ENCODE measurements around the gene U2AF2. TPM values are rescaled to one million over a fixed set of nuclear protein-coding genes. Genes with fewer than 3 reads are reported as not detected.

Gene U2AF2
- polyA plus RNA-seq, 2 of the 4 experiments (the other 2 are of a cell fraction), result 157 to 302 TPM

DNA sequence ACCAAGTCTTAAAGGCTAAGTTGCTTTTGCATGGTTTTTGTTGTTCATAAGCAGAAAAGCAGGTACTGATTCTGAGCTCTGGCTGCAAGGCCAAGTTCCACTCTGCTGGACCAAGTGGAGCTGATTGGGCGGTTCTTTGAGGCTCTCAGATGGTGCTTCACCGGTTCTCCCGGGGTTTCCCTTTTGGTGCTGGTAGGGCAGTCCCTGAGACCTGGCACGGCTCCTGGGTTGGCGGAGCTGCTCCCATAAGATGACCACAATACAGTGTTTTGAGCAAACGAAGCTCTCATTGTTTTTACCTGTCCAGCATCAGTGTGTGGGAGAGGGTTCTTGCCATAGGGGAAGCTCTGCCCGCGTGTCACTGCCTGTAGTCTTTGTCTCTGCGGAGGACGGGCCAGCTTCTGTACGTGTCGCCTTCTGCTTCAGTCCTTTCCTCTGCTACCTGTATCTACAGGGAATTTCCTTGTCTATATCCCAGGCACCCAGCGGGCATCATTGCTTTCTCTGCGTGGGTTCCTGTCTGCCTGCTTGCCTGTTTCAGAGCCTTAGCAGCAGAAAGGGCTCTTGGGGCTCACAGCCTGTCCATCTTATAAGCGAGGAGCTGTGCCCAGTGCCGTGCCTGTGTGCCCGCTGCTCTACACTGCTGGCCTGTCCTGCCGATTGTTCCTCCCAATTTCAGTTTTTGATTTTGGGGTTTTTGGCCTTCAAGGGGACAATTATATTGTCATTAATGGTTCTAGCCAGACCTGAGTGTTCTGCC lies 2.3 kb downstream of the U2AF2 start:
- ChIA-PET POLR2A (no interaction called here), CTCF (interaction anchor here (0.6 to 2.3 kb wide), 5 partner anchors 10 to 282 kb away, joined by 3 to 30 read pairs (median 4); no protein-coding TSS in a partner anchor)
- DNase-seq (ENCODE audit: low read depth in 1 of 2, low spot score in 1 of 2) (no peak), FAIRE-seq (no peak), ATAC-seq (no peak)
- peaks cover 44% of the 10 kb centered on the region for H3K4me1 ChIP-seq
- H3K27ac ChIP-seq, result peak overlapping the region; percentile 6 to 96; a peak in 3 of 6 replicates
- H3K4me3 ChIP-seq, result peak overlapping the region; percentile 68; the same call in 2 of the 3 replicates
- peak overlapping the region; percentile 91 for H3K4me2 ChIP-seq
- WGBS (ENCODE audit: missing lambda C conversion rate), result 69% methylated on average over 18 of the region's 18 CpGs
- TF ChIP-seq HOXB13 (CRISPR knock-in tag; IDR thresholded peaks at IDR 0.05; ENCODE audit: low read depth), result no peak
- TF ChIP-seq RCOR1 (IDR thresholded peaks at IDR 0.05; ENCODE audit: low read depth, low read length), result no peak
- TF ChIP-seq, protein P1, sequence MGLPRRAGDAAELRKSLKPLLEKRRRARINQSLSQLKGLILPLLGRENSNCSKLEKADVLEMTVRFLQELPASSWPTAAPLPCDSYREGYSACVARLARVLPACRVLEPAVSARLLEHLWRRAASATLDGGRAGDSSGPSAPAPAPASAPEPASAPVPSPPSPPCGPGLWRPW (IDR thresholded peaks at IDR 0.05), result no peak
- TF ChIP-seq CBX2 (IDR thresholded peaks at IDR 0.05; ENCODE audit: borderline replicate concordance, low read depth), result no peak
- TF ChIP-seq ZSCAN20 (CRISPR knock-in tag; IDR thresholded peaks at IDR 0.05), result no peak
- no peak for TF ChIP-seq KDM1A (IDR thresholded peaks at IDR 0.05; ENCODE audit: low read depth)
- no peak for TF ChIP-seq GATA3 (IDR thresholded peaks at IDR 0.05; ENCODE audit: borderline replicate concordance)
- TF ChIP-seq RNF2 (IDR thresholded peaks at IDR 0.05; ENCODE audit: borderline replicate concordance, low read depth), result no peak
- no peak for TF ChIP-seq ZC3H11A (IDR thresholded peaks at IDR 0.05)
- no peak for TF ChIP-seq MYC (IDR thresholded peaks at IDR 0.05; ENCODE audit: borderline replicate concordance, low read length)
- no peak for TF ChIP-seq EHF (CRISPR knock-in tag; IDR thresholded peaks at IDR 0.05)
- TF ChIP-seq JUN (IDR thresholded peaks at IDR 0.05), result no peak
- TF ChIP-seq FOSL2 (IDR thresholded peaks at IDR 0.05), result no peak
- no peak for TF ChIP-seq FOSL2 (CRISPR knock-in tag; IDR thresholded peaks at IDR 0.05)
- no peak for TF ChIP-seq RFX5 (IDR thresholded peaks at IDR 0.05)
- H3K9me3 ChIP-seq, result no peaks in the 10 kb centered on the region

DNA sequence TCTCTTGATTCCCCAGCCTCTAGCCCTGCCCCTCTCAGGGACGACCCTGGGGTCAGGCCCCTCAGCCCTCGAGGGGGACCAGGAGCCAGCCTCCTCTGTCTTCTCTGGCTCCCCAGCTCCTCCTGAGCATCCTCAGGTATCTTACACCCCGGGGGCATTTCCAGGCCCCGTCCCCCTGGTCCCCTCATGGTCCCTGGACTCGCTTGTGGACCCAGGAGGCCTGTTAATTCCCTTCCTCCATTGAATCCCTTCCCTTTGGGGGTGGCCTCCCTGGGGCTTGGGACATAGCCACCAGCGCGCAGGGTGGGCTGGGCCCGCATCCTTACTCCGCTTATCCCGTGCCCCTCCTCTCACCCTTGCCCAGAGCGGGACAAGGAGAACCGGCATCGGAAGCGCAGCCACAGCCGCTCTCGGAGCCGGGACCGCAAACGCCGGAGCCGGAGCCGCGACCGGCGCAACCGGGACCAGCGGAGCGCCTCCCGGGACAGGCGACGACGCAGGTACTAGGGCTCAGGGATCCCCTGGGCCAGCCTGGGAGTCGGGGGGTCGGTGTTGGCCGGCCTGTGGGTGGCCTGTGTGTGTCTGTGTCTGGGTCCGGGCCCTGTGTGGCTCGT lies 4.1 kb downstream of the U2AF2 start:
- POLR2A ChIA-PET, result no interaction called here
- H3K27ac ChIP-seq, result no peak overlapping the region

More for the DNA sequence above, 4.1 kb downstream of the U2AF2 start:
- Histone ChIP-seq H3K4me1 (peaks cover 40% of the 10 kb centered on the region), H3K4me2 (peak overlapping the region; percentile 91), H3K4me3 (no peak overlapping the region), H3K9me3 (no peaks in the 10 kb centered on the region)
- TF ChIP-seq TP53 (CRISPR knock-in tag; IDR thresholded peaks at IDR 0.05) (no peak), PHF8 (IDR thresholded peaks at IDR 0.05; ENCODE audit: borderline replicate concordance, low read depth) (no peak), RARB (CRISPR knock-in tag; IDR thresholded peaks at IDR 0.05) (no peak), NPAS2 (CRISPR knock-in tag; IDR thresholded peaks at IDR 0.05; ENCODE audit: borderline replicate concordance) (no peak), EP300 (IDR thresholded peaks at IDR 0.05) (no peak), RCOR1 (IDR thresholded peaks at IDR 0.05; ENCODE audit: low read depth, low read length) (no peak), RAD21 (conservative IDR thresholded peaks at IDR 0.05 in 1 of 2, IDR thresholded peaks at IDR 0.05 in 1 of 2) (no peak), HMGXB4 (CRISPR knock-in tag; IDR thresholded peaks at IDR 0.05; ENCODE audit: borderline replicate concordance) (no peak), JUN (IDR thresholded peaks at IDR 0.05) (no peak)
- 92% methylated on average over 37 of the region's 37 CpGs for WGBS (ENCODE audit: missing lambda C conversion rate)
- no peak for ATAC-seq
- DNase-seq (ENCODE audit: low read depth in 1 of 2, low spot score in 1 of 2), result no peak
- CTCF ChIA-PET, result interaction anchor here (0.7 to 2.4 kb wide), 4 partner anchors 13 to 987 kb away, joined by 3 to 21 read pairs (median 6); no protein-coding TSS in a partner anchor
- no peak for FAIRE-seq
